ACHN (cell line): ENCODE results near the gene ABCB1.

Experiments used
- DNase-seq: peaks from one replicate; pipeline ENCODE4 v3.0.0-alpha.2; 2015
- in situ Hi-C: cut with HindIII; loops from 2 replicates; pipeline ENCODE4 v1.10.0; 2017; ENCODE audit warnings: low sequenced_read_pairs, low pct_ligation_motif_present, low pct_unique_long_range_greater_than_20kb

Gene ABCB1

DNA sequence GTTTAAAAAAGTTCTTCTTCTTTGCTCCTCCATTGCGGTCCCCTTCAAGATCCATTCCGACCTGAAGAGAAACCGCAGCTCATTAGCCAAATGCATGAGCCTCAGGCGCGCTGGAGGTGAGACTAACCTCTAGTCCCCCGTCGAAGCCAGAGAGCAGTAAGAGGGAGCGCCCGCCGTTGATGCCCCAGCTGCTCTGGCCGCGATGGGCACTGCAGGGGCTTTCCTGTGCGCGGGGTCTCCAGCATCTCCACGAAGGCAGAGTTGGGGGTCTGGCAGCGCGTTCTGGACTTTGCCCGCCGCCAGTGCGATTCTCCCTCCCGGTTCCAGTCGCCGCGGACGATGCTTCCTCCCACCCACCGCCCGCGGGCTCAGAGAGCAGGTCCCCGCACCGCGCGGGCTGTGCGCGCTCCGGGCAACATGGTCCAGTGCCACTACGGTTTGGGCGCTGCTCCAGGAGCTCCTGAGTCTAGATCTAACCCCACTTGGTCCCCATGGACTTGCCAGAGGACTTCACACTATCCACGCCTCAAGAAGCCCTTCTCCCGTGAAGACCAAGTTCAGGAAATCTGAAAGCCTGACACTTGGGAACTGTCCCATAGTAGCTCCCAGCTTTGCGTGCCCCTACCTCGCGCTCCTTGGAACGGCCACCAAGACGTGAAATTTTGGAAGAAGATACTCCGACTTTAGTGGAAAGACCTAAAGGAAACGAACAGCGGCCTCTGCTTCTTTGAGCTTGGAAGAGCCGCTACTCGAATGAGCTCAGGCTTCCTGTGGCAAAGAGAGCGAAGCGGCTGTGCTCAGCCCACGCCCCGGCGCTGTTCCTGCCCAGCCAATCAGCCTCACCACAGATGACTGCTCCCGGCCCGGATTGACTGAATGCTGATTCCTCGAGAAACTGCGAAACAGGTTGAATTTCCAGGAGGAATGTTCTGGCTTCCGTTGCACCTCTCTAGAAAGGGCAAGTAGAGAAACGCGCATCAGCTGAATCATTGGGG, at the start of gene ABCB1:
TSS of gene ABCB1 (minus strand) at position 755 of the 995 bp plus-strand sequence. CDS start at position 55, 700 bp downstream.
- in situ Hi-C loops, result no loop called here
- DNase-seq, result peak; percentile 86

GRCh38 chr7:87648316-87648715, 47.6 kb upstream of the ABCB1 start:
- in situ Hi-C loops, result no loop called here
- DNase-seq, result no peak

DNA sequence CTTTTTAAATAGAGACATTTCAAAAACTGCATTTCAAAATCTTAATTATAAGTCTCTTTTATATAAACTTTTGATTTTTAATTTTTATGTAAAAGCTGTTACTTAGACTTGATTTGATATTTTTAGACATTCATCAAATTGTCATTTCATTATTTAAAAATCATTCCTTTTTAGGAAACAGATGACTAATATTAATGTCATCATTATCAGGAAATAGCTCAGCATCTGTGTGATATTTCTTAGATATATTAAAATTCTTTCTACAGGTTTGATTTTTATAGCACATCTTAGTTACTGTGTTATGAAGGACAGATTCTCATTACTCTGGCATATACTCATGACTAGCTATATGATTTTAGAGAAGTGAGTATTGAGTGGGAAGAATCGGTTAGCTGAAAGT, 44.8 kb upstream of the ABCB1 start:
- DNase-seq, result no peak
- in situ Hi-C loops, result no loop called here

DNA sequence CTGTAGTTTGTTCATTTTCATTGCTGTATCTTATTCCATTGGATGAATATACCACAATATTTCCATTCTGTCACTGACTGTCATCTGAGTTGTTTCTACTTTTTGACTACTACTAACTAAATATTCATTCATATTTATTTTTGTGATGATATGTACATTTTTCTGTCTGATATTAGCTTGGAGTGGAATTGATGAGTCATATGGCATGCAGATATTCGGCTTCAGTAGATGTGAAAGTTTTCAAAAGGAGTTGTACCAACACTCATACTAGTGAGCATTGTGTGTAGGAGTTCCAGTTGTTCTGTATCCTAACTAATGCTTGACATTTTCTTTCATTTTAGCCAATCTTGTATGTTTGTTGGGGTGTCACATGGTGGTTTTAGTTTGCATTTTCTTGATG, 35.2 kb upstream of the ABCB1 start:
- in situ Hi-C loops, result no loop called here
- DNase-seq, result no peak

DNA sequence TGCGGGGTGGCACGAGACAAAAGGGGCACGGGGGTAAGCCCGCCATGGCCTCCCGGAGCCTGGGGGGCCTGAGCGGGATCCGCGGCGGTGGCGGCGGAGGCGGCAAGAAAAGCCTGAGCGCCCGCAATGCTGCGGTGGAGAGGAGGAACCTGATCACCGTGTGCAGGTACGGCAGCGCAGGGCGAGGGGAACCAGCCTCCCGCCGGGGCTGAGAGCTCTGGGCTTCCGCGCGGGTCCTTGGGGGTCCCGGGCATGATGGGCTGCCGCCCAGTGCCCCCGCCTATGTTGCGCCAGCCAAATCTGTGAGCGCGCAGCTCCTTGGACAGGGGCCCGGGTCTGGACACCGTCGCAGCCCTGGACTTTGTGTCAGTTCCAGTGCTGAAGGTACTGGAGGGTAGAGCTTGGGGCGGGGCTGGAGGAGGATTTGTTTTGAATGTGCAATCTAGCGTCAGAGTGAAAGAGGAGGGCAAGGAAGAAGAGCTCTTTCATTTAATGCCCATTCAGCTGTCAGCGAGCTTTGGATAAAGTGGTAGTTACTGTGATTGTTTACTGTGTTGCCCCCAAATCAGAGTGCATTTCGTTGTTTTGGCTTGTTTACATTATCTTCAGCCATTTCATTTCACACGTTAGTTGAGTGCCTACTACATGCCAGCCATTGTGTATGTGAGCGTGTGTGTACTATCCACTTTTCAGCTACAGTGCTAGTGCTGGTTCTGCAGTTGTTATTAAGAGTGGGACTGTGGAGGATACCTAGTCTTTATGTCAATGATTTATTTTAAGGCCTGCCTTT, 28.3 kb upstream of the ABCB1 start:
- in situ Hi-C loops, result no loop called here

GRCh38 chr7:87627634-87627994, 26.9 kb upstream of the ABCB1 start:
- in situ Hi-C loops, result no loop called here
- no peak for DNase-seq

More for the DNA sequence above, 28.3 kb upstream of the ABCB1 start:
- peak; percentile 46 for DNase-seq

DNA sequence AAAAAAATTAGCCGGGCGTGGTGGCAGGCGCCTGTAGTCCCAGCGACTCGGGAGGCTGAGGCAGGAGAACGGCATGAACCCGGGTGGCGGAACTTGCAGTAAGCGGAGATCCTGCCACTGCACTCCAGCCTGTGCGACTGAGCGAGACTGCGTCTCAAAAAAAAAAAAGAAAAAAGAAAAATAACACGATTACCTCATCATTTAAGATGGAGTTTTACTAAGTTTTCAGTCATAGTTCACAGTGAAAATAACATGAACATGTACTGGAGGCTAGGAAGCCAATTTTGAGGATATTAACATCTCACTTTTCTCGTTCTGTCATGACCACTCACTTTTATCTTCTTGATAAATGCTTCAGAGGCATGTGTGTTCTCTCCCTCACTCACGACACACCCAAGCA, 24.4 kb upstream of the ABCB1 start:
- in situ Hi-C loops, result no loop called here
- no peak for DNase-seq

DNA sequence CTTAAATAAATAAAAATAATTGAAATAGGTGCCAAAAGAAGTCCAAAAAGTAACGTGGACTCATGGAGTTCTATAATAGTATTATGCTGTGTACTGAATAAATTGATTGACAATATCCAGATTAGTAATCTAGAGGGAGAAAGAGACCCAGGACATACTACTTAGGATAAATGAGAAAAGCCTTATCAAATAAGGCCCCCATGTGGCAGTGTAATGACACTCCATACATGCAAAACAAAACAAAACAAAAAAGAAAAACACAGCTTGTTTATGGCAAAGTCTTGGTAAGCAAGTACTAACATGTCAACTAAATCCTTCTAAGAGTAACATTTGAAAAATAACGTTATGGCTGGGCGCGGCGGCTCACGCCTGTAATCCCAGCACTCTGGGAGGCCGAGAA, 23.9 kb upstream of the ABCB1 start:
- in situ Hi-C loops, result no loop called here
- DNase-seq, result no peak

DNA sequence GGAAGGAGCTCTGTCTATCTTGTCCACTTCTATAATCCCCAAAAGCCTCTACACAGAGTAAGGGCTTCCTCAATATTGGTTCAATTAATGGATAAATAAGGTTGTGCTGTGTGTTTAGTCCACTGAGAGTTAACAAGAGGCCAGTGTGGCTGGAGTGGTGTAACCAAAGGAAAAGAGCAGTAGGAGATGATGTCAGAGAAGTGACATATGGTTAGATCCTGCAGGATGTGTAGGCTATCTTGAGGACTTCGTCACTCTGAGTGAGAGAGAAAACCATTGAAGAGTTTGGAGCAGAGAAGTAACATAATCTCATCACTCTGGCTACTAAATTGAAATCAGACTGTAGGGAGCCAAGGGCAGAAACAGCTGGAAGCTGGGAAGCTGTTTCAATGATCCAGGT, 14.5 kb upstream of the ABCB1 start:
- DNase-seq, result no peak
- in situ Hi-C loops, result no loop called here

- DNase-seq, result no peak
- in situ Hi-C loops, result no loop called here
Measured at GRCh38 chr7:87609916-87610315, 9.2 kb upstream of the ABCB1 start.

- in situ Hi-C loops, result no loop called here
- DNase-seq, result no peak
Measured at GRCh38 chr7:87608431-87608830, 7.7 kb upstream of the ABCB1 start.

DNA sequence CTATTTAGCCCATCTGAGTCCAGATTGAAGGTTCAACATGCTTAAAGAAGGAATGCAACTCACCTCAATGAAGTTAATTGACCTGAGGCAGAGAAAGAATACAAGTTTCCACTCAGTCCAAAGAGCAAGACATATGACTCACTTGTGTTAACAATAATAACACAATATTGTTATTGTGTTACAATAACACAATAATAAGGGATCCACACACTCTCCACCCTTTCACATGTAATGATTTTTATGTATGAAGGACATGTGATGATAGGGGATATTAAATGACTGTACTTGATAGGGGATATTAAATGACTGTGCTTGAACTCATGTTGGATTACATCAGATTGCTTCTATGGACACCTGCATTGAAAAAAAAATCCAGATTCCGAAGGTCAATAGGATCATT, 3.6 kb upstream of the ABCB1 start:
- in situ Hi-C loops, result no loop called here
- DNase-seq, result no peak

GRCh38 chr7:87599336-87599735, 1.3 kb downstream of the ABCB1 start:
- DNase-seq, result peak; percentile 17
- in situ Hi-C loops, result no loop called here

GRCh38 chr7:87598234-87599009, 2.3 kb downstream of the ABCB1 start:
- no peak for DNase-seq
- in situ Hi-C loops, result no loop called here

GRCh38 chr7:87596696-87597095, 4.0 kb downstream of the ABCB1 start:
- in situ Hi-C loops, result no loop called here
- no peak for DNase-seq

GRCh38 chr7:87596136-87596535, 4.5 kb downstream of the ABCB1 start:
- in situ Hi-C loops, result no loop called here
- DNase-seq, result no peak

- in situ Hi-C loops, result no loop called here
- DNase-seq, result no peak
Measured at GRCh38 chr7:87592300-87592699, 8.4 kb downstream of the ABCB1 start.

- DNase-seq, result no peak
- in situ Hi-C loops, result no loop called here
Measured at GRCh38 chr7:87591211-87591610, 9.5 kb downstream of the ABCB1 start.

DNA sequence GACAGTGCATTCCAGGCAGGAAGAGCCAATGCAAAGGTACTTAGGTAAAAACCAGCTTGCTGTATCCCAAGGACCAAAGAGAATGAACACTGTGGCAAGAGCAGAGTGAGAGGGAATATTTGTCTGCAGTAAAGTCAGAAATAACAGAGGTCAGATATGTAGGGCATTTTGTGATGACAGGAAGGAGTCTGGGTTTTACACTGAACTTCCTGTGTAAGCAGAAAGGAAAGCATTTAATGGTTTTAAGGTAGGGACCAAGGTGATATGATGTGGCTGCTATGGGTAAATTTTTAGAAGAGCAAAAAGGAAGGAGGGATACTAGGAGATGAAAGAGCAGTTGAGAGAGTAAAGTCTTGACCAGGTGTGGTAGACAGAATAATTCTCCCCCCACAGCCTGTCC, 10.1 kb downstream of the ABCB1 start:
- DNase-seq, result no peak
- in situ Hi-C loops, result no loop called here
